ENCODE results near the gene TTC7B.
A peak's percentile ranks its signal among the peaks of the same experiment; 100 is the strongest.
"Not testable (repeated sequence)": the region's sequence is repeated elsewhere in the genome, so short reads cannot be mapped to it uniquely, and the experiment has no call there.

TTC7B gene

GRCh38 chr14:90830931-90831701, 14.9 kb upstream of the TTC7B start:
- no peak for DNase-seq (ENCODE audit: low spot score)

DNA sequence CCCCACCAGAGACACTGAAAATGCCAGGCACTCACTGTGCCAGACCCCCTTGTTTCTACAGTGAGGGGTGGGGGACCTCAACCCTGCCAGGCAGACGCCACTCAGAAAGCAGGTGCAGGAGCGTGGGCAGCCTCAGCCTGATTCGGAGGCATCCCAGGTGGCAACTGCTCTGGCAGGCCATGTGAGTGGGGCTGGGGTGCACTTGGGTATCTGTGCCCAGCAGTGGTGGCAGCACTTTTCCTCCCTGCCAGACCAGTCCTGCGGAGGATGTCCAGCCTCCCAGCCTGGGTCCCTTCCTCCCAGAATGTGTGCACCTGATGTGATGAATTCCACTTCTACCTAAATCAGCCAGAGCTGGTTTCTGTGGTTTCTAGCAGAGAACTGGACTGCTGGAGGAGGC, 13.4 kb upstream of the TTC7B start:
- no peak for DNase-seq (ENCODE audit: low spot score)

- no peak for DNase-seq (ENCODE audit: low spot score)
Observed at GRCh38 chr14:90828642-90829487, 12.6 kb upstream of the TTC7B start.

- DNase-seq (ENCODE audit: low spot score): peak; percentile 95
Observed at GRCh38 chr14:90827919-90828610, 11.8 kb upstream of the TTC7B start.

GRCh38 chr14:90823542-90823941, 7.3 kb upstream of the TTC7B start:
- DNase-seq (ENCODE audit: low spot score): not testable (repeated sequence)

- no peak for DNase-seq (ENCODE audit: low spot score)
Observed at GRCh38 chr14:90820958-90821357, 4.7 kb upstream of the TTC7B start.

GRCh38 chr14:90819734-90820393, 3.6 kb upstream of the TTC7B start:
- DNase-seq (ENCODE audit: low spot score): no peak

GRCh38 chr14:90818715-90819114, 2.5 kb upstream of the TTC7B start:
- no peak for DNase-seq (ENCODE audit: low spot score)

DNA sequence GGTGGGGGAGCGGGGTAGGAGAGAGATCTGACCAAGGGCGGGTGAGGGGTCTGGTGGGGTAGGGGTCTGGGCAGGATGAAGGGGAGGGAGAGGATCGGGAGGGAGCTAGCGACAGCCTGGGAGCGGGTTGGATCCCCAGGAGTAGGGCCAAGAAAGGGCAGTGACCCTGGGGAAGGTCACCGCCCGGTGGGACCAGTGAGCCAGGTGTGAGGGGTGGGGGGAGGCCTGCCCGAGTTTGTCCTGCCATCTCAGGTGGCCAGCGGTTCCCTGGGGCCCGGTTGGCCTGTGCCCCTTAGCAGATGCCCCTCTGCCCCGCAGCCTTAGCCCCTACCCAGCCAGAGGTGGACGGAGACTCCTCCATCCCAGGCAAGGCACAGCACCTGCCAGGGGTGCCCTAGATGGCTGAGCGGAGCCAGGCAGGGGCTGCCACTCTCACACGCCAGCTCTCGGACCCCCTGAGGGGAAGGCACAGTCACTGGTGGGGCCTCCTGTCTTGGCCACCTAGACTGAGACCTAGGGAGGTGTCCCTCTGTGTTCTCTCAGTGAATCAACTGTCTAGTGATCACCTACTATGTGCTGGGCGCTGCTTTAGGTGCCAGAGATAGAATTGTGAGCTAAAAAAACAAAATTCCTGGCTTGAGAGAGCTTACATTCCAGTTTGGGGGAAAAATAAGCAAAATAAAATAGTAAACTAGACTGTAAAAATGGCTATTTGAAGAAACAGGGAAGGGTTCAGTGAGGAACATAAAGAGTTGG, 629 bp upstream of the TTC7B start:
- DNase-seq (ENCODE audit: low spot score): no peak

DNA sequence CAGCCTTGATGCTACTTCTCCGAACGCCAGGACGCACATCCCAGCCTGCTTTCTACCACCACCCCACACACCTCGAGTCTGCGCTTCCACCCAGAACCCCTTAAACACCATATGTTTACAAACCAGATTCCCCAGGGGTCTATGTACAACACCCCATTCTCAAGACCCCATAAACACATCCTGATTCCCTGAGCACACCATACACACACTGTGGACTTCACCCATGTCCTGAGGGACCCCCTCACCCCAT, 733 bp downstream of the TTC7B start:
- no peak for DNase-seq (ENCODE audit: low spot score)

GRCh38 chr14:90814806-90815571, 1.2 kb downstream of the TTC7B start:
- no peak for DNase-seq (ENCODE audit: low spot score)

DNA sequence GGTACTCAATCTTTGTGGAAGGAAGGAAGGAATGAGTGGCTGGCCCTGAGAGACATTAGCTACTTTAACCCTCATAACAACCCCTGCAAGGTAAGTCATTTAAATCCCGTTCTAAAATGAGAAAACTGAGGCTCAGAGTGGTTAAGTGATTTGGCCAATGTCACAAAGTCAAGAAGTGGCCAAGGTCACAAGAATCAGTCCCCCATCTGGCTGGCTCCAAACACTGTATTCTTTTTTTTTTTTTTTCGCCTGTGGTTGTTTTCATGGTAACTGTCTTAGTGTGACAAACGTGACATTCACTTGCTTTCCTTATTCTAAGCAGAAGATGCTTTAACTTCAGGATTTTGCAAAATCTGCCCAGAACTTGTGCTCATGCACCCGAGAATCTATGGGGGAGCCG, 2.8 kb downstream of the TTC7B start:
- DNase-seq (ENCODE audit: low spot score): no peak

DNA sequence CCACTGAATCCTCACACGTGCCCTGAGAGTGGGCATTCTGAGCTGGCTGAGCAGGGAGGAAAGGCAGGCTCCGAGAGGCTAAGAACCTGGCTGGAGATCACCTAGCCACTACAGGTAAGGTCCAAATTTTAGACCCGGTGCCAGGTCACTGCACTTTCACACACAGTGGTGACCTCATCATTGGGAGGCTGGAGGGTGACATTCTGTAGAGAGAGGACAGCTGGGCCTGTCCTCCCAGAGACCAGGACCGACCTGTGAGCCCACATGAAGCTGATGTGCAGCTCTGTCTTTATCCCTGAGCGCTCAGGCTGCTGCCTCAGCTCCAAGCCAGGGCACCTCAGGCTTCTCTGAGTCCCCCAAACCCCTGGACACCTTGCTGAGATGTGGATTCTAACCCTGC, 4.1 kb downstream of the TTC7B start:
- DNase-seq (ENCODE audit: low spot score): no peak

DNA sequence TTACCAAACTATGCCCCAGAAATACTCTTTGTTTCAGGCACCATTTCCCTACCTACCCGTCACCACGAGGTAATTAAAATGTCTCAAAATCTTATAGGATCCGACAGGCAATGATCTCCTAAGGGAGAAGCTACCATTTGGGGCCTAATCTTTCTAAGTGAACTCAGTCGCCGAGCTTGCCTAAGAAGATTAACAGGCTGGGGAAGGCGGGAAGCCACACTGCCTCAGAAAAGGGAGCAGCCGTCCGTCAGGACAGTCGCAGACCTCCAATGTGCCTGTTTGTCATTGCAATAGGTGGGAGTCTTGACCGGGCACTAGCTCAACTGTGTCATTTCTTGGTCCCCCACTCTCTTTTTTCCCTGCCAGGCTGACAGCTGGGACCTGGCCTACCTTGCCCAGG, 4.6 kb downstream of the TTC7B start:
- DNase-seq (ENCODE audit: low spot score): no peak

GRCh38 chr14:90810806-90811205, 5.4 kb downstream of the TTC7B start:
- no peak for DNase-seq (ENCODE audit: low spot score)

GRCh38 chr14:90809530-90810312, 6.5 kb downstream of the TTC7B start:
- no peak for DNase-seq (ENCODE audit: low spot score)

- DNase-seq (ENCODE audit: low spot score): no peak
Observed at GRCh38 chr14:90808759-90809529, 7.3 kb downstream of the TTC7B start.

- no peak for DNase-seq (ENCODE audit: low spot score)
Observed at GRCh38 chr14:90807060-90807459, 9.2 kb downstream of the TTC7B start.
